ENCODE measurements around the gene EXOC4.
"Not testable (repeated sequence)": the region's sequence is repeated elsewhere in the genome, so short reads cannot be mapped to it uniquely, and the experiment has no call there.

The EXOC4 gene

DNA sequence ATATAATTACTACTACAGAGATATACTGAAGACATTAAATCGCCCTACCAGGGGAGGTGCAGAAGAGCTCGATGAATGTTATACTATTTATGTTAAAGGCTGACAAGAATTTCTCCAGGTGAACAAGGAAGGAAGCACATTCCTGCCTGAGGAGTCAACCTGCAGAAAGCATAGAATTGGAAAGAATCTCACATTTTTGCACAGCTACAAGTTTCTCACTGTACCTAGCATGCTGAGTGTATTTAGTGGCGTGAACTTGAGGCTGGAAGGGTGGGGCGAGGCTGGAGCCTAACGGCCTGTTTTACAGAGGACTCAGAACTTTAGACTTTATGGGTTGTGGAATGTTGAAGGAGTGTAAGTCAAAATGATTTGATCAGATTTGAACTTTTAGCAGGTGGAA is 500.6 kb downstream of the EXOC4 start:
- no peak for DNase-seq (ENCODE audit: low spot score)

DNA sequence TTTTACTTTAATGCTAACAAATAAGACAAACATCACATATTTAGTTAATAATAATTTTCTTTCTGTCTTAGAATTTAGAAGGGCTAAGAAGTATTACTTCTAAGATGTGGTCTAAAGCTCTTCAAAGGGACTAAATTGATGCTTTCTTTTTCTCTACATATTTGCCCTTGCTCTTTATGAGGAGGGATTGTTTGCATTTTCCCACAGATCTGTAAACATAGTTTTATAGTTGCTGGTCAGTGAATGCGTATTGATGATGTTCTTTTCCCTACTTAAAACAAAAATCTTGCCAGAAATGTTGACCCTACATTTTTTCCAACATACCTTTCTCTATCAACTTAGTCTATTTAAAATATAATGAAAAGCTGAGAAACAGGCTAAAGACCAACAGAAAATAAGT is 501.8 kb downstream of the EXOC4 start:
- DNase-seq (ENCODE audit: low spot score), result no peak

DNA sequence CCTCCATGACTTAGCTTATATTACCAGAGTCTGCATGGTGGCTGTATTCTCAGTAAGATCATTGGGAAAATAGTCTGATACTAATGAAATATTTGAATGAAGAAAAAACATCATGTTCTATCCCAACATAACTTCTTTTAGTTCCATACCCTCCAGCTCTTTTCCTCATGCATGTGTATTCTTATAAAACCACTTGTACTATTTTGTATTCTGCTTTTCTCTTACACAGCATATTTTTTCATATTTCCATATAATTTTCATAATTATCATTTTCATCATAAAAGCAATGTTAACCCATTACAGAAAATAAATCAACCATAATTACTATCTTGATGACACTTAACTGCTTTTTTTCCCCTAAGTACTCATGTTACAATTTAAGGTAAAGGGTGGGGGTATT is 503.0 kb downstream of the EXOC4 start:
- no peak for DNase-seq (ENCODE audit: low spot score)

DNA sequence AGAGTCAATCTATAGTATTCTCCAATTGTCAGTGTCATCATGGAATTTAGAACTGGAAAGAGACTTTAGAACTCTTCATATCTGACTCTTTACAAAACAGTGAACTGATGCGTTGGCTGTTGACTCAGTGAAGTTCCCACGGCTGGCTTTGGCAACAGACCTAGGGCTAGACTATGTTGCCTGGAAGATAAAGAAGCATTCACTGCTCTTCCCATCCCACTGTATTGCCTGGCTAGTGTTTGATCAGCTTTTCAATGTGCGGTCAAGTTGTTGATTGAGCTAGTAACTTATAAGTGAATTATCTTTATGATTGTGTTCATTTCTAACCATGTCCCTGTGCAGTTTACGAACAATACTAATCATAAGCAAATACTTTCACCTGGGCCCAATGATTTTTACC is 508.6 kb downstream of the EXOC4 start:
- no peak for DNase-seq (ENCODE audit: low spot score)

DNA sequence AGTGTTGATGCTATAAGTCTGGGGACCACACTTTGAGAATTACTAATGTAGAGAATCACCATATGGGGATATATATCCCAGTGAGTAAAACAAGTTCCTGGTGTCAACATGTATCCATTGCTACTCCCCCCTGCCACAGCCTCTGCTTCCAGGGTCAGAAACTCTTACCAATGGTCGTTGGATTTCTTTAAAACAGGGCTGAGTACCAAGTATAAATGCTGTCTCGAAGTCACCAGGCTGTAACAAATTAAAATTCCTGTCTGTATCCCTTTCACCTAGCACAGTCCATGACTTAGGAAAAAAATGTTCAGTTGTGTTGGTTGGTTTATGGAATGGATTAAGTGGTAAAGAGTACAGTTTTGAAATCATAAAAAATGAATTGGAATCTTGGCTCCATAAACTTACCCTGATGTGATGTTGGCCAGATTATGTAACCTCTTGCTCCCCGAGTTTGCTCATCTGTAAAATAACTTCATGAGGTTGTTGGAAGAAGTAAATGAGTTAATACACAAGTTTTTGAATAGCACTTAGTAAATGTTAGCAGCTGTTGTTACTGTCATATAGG is 510.3 kb downstream of the EXOC4 start:
- no peak for DNase-seq (ENCODE audit: low spot score)

DNA sequence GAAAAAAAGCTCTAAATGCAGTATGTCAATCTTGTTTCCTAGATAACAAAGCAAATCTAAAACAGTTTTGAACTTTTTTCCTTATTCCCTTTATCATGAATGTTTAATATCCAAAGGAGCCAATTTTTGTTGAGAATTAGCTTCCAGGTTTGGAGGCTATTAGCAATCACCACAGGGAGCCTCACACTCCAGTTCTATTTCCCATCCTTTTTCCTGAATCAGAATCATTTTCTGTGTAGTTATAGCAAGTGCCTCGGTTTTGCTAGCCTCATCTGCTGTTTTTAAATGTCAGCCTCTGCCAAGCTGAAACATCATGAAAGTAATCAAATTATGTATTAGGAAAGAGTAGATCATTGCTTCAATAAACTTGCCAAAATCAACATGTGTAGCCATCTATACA is 516.8 kb downstream of the EXOC4 start:
- DNase-seq (ENCODE audit: low spot score), result no peak

DNA sequence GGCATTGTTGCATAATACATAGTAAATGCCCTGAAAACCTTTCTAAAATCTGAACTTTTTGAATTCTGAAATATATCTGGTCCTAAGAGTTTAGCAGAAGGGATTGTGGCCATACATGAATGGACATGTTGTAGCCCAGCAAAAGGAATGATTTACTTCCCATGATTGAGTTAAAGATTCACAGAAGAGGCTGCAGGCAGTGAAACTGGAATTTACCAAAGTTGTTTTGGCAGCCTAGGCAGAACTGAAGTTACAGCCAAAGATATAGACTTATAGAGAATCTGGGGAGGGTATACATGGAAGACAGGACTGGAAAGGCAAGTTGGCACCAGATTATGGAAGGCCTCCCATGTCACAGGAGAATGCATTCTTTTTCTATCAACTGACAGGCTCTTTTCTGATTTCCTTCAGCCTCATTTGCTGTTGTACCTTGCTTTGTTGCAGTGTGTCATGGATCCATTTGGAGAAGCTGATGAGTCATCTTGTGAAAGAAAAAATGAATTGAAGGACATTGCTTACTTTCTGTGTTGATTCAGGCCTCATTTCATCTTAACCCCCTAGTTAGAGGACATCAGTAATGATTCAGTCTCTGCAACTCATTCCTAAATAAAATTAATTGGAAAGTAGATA is 518.1 kb downstream of the EXOC4 start:
- no peak for DNase-seq (ENCODE audit: low spot score)

DNA sequence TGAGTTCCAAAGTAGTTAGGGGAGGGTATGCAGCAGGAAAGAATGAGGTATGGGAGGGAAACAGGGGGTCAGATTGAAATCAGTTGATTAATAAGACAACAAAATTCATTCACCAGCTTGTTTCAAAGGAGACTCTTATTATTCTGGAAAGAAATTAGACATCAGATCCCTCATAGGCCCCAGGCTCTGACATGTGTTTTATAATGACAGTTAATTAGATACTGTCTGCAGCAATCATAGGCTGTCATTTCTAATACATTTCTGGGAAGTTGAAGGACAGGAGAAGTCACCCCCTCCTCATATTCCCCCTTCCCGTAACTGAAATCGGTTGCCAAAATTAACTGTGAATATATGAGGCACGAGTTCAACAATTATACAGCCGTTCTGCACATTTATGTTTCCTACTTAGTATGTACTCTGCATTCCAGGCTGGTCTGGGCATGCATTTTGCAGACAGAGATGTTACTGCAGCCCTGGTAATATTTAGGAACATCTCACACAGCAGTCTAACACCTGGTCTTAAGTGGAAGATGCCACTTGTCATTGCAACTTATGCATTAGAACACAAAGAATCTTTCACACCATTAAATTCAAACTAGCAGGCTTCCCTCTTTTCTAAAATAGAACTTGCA is 519.0 kb downstream of the EXOC4 start:
- no peak for DNase-seq (ENCODE audit: low spot score)

DNA sequence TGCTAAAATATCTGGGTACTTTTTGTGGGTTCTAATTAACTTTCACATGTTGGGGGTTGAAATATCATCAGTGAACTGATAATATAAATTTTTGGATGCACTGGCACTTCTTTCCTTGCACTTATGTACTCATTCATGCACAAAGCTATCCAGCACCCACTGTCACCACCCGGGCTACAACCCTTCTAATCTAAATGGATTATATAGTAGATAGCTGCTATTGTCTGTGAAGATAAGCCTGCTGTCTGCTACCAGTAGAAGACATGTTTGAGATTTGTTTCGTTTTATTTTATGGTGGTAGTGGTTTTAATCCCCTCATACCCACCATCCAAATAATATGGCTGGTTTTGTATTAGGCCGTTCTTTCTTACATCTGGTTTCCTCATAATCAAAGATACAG is 520.7 kb downstream of the EXOC4 start:
- no peak for DNase-seq (ENCODE audit: low spot score)

DNA sequence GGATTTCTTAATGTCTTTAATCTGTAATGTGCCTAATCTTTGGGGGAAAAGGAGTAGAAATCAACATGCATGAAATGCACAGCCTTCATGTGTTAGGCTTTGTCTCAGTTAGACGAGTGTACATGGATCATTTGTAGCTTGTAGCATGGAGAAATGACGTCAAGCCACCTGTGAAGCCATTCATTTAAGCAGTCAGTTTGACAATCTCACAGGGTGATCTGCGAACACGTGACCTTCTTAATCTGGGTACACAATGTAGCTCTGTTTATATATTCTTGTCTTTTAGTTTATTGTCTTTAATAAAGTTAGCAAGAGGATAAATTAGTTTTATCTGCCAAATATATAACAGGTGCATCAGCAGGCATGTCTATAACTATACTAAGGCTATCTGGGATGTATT is 522.3 kb downstream of the EXOC4 start:
- no peak for DNase-seq (ENCODE audit: low spot score)

DNA sequence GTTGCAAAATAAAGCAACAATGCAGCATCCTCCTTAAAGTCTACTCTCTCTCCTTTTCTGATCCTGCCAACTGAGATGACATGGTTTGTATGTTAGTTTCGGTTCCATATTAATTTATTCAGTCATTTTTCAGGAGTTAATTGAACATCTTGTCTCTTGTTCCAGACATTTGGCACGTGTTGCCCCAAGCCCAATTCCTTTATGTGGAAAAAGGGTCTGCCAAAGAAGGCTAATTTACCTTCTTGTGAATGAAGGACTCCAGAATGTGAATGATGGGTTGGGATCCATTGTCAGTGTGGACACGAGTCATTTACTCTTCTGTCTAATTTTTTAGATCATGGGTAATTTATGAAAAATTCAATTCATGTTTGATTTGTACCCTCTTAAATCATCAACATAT is 523.4 kb downstream of the EXOC4 start:
- no peak for DNase-seq (ENCODE audit: low spot score)

DNA sequence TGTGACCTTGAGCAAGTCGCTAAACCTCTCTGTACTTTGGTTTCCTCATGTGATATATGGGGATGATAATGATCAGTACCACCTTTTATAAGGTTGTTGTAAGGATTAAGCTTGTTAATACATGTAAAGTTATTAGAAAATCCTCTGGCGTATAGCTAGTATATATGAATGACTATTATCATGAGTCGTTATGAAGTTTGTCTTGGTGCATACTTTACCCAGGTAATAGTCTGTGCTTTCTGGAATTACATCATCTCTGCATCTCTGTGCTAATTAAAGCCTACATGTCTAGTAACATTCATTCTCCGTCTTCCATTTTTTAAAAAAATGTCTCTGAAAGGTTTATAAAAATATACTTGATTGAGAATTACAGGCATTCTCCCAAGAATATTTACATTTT is 524.8 kb downstream of the EXOC4 start:
- no peak for DNase-seq (ENCODE audit: low spot score)

DNA sequence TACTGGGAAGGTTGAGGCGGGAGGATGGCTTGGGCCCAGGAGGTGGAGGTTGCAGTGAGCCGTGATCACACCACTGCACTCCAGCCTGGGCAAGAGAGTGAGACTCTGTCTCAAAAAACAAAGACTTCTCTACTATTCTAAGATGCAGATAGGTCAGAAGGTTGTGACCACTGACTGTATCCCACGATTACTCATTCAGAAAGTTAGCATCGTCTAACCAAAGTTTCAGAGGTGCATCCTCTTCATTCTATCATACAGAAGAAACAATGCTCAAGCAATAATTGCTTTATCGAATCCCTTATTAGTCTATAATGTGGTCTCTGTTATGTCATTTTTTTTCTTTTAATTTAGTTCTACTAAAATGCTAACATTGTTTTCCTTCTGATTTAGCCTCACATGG is 525.6 kb downstream of the EXOC4 start:
- no peak for DNase-seq (ENCODE audit: low spot score)

DNA sequence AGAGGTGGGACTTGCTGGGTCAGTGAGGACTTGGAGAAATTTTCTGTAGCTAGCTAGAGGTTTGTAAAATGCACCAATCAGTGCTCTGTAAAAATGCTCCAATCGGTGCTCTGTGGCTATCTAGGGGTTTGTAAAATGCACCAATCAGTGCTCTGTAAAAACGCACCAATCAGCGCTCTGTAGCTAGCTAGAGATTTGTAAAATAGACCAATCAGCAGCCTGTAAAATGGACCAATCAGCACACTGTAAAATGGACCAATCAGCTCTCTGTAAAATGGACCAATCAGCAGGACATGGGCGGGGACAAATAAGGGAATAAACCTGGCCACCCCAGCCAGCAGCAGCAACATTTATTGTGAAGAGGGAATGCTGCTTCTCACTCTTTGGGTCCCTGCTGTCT is 526.7 kb downstream of the EXOC4 start:
- DNase-seq (ENCODE audit: low spot score), result not testable (repeated sequence)

DNA sequence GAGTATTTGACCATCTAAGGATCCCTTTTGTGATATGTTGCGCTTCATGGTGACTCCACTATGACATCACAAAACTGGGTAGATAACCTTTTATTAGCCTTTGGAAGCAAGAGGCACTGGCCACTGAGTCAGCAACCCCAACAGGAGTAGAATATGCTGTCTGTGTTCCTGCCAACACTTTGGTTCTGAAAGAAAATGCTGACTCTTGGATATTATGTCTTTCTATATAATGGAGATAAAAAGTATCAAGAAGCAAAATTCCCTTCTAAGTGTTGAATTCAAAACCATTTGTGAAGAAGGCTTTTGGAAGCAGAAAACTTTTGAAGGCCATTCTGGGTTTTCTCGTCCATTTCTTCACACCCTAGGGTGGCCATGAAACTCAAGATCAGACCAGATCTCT is 528.0 kb downstream of the EXOC4 start:
- DNase-seq (ENCODE audit: low spot score), result no peak

DNA sequence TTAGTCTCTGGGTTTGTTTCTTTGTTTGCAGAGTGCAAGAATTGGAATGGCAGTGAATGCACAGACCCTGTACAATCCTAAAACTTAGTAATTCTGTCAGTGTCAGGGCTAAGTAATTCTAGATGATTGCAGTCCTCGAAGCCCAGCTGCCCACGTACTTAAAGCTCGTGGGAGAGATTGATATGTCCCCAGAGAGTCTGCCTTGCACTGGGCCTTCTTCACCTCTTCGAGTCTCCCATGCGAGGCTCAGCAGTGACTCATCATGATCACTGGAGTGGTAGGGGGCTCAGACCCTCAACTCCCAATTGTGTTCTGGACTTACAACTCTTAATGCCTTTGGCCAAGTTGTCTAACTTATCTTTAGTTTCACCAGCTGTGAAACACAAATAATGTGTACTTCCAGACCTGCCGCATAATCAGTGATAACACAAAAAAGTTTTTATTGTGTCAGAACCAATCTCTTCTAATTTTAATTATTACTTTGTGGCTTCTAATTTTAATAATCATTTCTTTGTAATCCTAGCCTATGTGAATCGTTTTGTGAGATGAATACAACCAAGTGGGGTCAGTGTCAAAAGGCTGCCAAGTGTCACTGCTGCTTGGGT is 528.7 kb downstream of the EXOC4 start:
- DNase-seq (ENCODE audit: low spot score), result no peak

DNA sequence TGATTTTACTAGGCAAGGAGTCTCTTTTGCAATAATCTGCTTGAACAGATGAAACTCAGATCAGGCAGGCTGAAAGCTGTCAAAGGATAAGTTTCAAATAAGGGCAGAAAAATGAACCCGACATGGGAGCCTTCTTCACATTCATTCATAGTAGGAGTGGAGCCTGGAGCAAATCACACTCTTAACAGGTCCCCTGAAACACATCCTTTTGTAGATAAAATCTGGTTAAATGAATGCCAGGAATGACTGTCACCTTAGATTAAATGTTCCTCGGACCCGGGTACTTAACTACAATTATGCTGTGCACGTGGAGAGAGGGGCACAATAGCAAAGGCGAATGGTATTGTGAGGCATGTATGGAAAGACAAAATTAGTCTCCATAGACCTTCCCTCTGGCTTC is 529.6 kb downstream of the EXOC4 start:
- DNase-seq (ENCODE audit: low spot score), result no peak

DNA sequence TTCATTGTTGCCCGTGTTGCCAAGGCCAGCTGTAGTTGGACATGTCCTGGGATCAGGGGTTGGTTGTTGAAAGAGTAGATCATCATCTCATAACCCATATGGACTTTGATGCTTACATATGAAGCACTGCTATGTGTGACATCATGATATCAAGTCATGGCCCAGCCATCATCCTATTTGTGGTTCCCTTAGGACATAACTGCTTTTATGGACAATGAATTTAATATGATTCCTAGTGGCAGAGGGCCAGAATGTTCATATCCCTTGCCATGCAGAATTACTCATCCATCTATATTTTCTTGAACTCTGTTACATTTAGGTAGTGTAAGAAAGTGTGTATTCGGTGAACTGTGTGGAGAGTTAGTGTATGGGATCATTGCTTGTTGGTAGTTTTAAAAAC is 530.4 kb downstream of the EXOC4 start:
- no peak for DNase-seq (ENCODE audit: low spot score)

DNA sequence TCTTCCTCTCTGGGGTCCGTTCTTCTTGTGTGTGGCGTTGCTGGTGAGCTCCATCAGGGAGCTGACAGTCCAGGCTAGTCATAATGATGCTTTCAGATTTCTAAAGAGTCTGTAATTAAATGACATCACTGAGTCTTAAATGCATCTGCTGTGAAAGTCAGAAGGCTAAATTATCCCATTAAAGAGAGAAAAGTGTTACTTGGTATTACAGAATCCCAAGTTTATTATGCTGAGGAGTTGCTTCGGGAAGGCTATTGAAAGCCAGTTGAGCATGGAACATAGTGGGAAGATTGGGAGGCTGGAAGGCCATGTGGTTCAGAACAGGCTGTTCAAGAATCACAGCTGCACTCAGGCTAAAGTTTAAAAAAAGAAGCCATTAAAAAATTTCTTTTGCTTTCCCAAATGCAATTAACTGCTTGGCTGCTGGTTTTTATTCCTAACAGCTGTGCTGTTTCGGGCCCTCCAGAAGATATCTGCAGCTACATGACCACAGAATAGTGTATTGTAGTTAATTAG is 531.7 kb downstream of the EXOC4 start:
- DNase-seq (ENCODE audit: low spot score), result no peak

DNA sequence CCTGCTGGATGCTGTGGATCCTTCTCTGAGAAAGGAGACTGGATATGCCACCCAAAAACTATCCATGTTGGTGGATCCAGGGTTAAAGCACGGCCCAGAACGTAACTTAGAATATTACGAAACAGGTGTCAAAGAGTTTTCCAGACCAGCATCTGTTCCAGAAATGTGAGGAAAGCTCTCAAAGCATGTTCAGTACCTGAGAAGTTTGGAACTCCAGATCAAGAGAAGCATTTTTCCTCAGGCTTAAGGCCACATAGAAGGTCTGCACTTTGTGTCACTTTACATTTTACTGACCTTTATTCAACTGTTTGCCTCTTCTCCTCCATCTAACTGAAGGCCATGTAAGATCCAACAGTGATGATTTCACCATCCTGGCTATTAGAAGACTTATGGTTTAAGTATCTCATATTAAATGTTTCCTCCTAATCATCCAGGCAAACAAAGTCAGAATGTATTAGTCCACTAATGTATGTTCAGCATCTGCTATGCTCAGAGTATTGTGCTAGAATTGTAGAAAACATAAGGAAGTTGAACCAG is 533.6 kb downstream of the EXOC4 start:
- DNase-seq (ENCODE audit: low spot score), result no peak

DNA sequence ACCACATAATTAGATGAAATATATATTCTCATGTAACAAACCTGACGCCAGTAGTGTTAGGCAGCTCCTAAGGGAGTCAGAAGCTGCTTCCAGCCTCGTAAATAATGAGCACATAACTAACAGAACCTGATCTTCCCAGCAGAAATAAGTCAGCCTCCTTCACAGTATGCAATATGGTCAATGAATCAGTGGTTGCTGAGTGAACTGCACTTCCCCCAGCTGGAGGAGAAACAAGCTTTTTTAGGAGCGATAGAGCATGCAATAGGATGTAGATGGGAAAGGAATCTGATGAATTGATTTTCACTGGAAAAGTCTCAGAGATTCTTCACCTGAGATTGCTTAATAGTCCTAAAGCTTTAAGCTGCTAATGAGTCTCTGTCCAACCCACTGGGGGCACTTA is 537.1 kb downstream of the EXOC4 start:
- no peak for DNase-seq (ENCODE audit: low spot score)

DNA sequence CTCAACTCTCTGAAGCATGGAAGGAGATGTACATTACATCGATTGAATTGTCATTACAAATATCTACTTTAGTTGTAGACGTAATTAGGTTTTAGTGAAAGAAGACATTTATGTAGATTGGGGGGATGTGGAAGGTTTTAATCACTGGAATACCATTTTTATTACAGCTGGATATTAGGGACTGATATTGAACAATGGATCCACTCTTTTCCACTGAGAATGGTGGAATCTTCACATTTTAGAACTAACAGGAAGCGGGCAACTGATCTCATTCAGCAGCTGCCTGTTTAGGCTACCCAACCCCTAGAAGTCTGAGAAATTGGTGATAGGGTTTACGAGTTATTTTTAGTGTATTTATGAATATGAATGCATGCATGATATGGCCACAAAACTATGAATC is 538.0 kb downstream of the EXOC4 start:
- no peak for DNase-seq (ENCODE audit: low spot score)

DNA sequence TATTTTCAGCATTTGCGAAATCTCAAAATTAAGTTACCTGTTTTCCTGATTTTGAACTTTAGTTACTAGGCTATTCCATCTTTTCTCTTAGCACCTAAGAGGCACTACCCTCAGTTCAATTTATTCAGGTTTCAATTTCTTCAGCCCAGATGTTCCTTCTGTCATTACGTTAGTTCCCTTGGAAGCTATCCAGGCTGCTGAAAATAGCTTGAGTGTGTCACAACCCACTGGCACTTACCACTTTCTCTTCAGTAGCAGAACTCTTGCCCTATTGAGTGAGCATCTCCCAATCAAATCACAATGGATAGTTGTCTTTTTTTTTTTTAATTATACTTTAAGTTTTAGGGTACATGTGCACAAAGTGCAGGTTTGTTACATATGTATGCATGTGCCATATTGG is 541.6 kb downstream of the EXOC4 start:
- DNase-seq (ENCODE audit: low spot score), result no peak
